ENCODE data around the gene MAP3K12. TPM values are rescaled to one million over a fixed set of nuclear protein-coding genes. Genes with fewer than 3 reads are reported as not detected.

Gene MAP3K12
- total RNA-seq, 1 experiment from 2014 or later, result 14.7 TPM

DNA sequence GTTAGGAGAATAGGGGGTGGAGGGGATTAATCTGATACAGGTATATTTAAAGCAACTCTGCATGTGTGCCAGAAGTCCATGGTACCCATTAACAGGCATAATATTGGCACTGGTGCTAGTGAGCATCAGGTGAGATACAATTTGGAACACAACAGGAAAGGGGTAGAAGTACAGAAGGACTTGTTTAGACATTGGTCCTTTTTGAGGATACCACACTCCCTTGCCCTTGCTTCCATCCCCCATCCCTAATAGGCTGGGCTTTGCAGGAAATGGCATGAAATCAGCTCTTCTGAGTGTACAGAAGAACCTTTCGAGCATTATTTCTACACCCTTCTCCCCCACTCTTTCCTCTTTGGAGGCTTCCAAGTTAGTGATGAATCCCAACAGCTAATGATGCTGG is 31.0 kb downstream of the MAP3K12 start:
- peaks cover 89% of the 10 kb centered on the region for H3F3A ChIP-seq (ENCODE audit: insufficient read depth, low read depth)
- no peak overlapping the region for H3K4me3 ChIP-seq
- POLR2A ChIA-PET (ENCODE audit: unreplicated experiment), result no interaction called here
- intact Hi-C loops (cut with micrococcal nuclease; ENCODE audit: unreplicated experiment), result no loop called here
- H2AFZ ChIP-seq, result no peak overlapping the region
- BruUV-seq (replicated peaks), result no TSS peak
- H3K9me2 ChIP-seq (ENCODE audit: insufficient read depth), result no peaks in the 10 kb centered on the region
- TF ChIP-seq, protein P1, sequence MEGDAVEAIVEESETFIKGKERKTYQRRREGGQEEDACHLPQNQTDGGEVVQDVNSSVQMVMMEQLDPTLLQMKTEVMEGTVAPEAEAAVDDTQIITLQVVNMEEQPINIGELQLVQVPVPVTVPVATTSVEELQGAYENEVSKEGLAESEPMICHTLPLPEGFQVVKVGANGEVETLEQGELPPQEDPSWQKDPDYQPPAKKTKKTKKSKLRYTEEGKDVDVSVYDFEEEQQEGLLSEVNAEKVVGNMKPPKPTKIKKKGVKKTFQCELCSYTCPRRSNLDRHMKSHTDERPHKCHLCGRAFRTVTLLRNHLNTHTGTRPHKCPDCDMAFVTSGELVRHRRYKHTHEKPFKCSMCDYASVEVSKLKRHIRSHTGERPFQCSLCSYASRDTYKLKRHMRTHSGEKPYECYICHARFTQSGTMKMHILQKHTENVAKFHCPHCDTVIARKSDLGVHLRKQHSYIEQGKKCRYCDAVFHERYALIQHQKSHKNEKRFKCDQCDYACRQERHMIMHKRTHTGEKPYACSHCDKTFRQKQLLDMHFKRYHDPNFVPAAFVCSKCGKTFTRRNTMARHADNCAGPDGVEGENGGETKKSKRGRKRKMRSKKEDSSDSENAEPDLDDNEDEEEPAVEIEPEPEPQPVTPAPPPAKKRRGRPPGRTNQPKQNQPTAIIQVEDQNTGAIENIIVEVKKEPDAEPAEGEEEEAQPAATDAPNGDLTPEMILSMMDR (conservative IDR thresholded peaks at IDR 0.05), result no peak
- TF ChIP-seq EZH2 (IDR thresholded peaks at IDR 0.05; ENCODE audit: low read depth), result no peak
- DNase-seq, result no peak
- H3K9me3 ChIP-seq (ENCODE audit: insufficient read depth, low read depth), result no peaks in the 10 kb centered on the region
- H3K79me2 ChIP-seq (ENCODE audit: low read depth), result peaks cover 47% of the 10 kb centered on the region; the same call in 1 of the 2 replicates
- peaks cover 90% of the 10 kb centered on the region for H4K20me1 ChIP-seq (ENCODE audit: insufficient read depth)
- no peak overlapping the region for H3K4me2 ChIP-seq
- H3K27ac ChIP-seq, result no peak overlapping the region
- H3K4me1 ChIP-seq (replicated peaks; ENCODE audit: insufficient read depth), result no peaks in the 10 kb centered on the region
- CTCF ChIA-PET, result no interaction called here
- no peaks in the 10 kb centered on the region for H3K27me3 ChIP-seq (ENCODE audit: insufficient read depth, low read depth)
- H3K36me3 ChIP-seq (ENCODE audit: low read depth), result peaks cover 75% of the 10 kb centered on the region

DNA sequence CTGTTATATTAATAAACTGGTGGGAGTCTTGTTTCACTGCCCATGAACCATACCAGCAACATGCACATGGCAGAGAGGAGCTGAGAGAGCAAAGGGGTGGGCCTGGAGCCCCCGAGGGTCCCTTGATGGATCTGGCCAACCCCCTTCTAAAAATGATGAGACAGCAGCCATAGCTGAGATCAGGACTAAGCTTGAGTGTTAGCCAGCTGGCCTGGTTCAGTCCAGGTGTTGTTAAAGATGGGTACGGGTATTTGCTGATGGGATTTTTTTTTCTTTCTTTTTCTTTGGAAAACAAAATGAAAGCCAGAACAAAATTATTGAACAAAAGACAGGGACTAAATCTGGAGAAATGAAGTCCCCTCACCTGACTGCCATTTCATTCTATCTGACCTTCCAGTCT is 31.4 kb downstream of the MAP3K12 start:
- no peaks in the 10 kb centered on the region for H3K27me3 ChIP-seq (ENCODE audit: insufficient read depth, low read depth)
- BruUV-seq (replicated peaks), result TSS peak; percentile 4
- peaks cover 47% of the 10 kb centered on the region; the same call in 1 of the 2 replicates for H3K79me2 ChIP-seq (ENCODE audit: low read depth)
- no peak overlapping the region for H3K4me3 ChIP-seq
- CTCF ChIA-PET, result interaction anchor here (0.6 kb wide), 1 partner anchor 23 kb away, joined by 7 read pairs; no protein-coding TSS in a partner anchor
- no peaks in the 10 kb centered on the region for H3K9me3 ChIP-seq (ENCODE audit: insufficient read depth, low read depth)
- H4K20me1 ChIP-seq (ENCODE audit: insufficient read depth), result peaks cover 90% of the 10 kb centered on the region
- H3K27ac ChIP-seq, result no peak overlapping the region
- intact Hi-C loops (cut with micrococcal nuclease; ENCODE audit: unreplicated experiment), result no loop called here
- H3K36me3 ChIP-seq (ENCODE audit: low read depth), result peaks cover 75% of the 10 kb centered on the region
- POLR2A ChIA-PET (ENCODE audit: unreplicated experiment), result interaction anchor here (0.6 kb wide), 1 partner anchor 85 kb away, joined by 4 read pairs; no protein-coding TSS in a partner anchor
- H3K4me2 ChIP-seq, result no peak overlapping the region
- no peaks in the 10 kb centered on the region for H3K4me1 ChIP-seq (replicated peaks; ENCODE audit: insufficient read depth)
- TF ChIP-seq, protein P1 (conservative IDR thresholded peaks at IDR 0.05), result no peak
- no peak for TF ChIP-seq EZH2 (IDR thresholded peaks at IDR 0.05; ENCODE audit: low read depth)
- H2AFZ ChIP-seq, result no peak overlapping the region
- no peak for DNase-seq
- peaks cover 88% of the 10 kb centered on the region for H3F3A ChIP-seq (ENCODE audit: insufficient read depth, low read depth)
- H3K9me2 ChIP-seq (ENCODE audit: insufficient read depth), result no peaks in the 10 kb centered on the region

DNA sequence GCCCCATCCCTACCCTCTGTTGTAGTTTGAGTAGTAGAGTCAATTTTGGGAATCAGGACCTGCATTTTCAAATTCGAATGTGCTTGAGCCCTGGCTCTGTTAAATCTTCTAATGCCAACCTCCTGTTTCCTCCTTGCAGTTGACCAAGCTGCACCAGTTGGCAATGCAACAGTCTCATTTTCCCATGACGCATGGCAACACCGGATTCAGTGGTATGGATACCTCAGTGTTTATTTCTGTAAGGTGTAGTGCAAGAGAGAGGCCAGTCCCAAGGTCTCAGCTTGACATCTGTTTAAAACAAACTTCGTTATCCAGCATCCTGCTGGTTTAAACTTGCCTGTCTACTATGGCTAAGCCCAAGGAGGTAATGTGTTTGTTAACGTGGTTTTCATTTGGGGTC is 32.2 kb downstream of the MAP3K12 start:
- ChIA-PET POLR2A (ENCODE audit: unreplicated experiment) (no interaction called here), CTCF (no interaction called here)
- no peak overlapping the region for H3K4me2 ChIP-seq
- H3F3A ChIP-seq (ENCODE audit: insufficient read depth, low read depth), result peaks cover 88% of the 10 kb centered on the region
- intact Hi-C loops (cut with micrococcal nuclease; ENCODE audit: unreplicated experiment), result no loop called here
- H3K27ac ChIP-seq, result no peak overlapping the region
- TF ChIP-seq, protein P1 (conservative IDR thresholded peaks at IDR 0.05), result no peak
- no peak for TF ChIP-seq EZH2 (IDR thresholded peaks at IDR 0.05; ENCODE audit: low read depth)
- H2AFZ ChIP-seq, result no peak overlapping the region
- peaks cover 75% of the 10 kb centered on the region for H3K36me3 ChIP-seq (ENCODE audit: low read depth)
- no peaks in the 10 kb centered on the region for H3K27me3 ChIP-seq (ENCODE audit: insufficient read depth, low read depth)
- H3K9me3 ChIP-seq (ENCODE audit: insufficient read depth, low read depth), result no peaks in the 10 kb centered on the region
- peaks cover 92% of the 10 kb centered on the region for H4K20me1 ChIP-seq (ENCODE audit: insufficient read depth)
- no TSS peak for BruUV-seq (replicated peaks)
- no peaks in the 10 kb centered on the region for H3K4me1 ChIP-seq (replicated peaks; ENCODE audit: insufficient read depth)
- no peak overlapping the region for H3K4me3 ChIP-seq
- no peaks in the 10 kb centered on the region for H3K9me2 ChIP-seq (ENCODE audit: insufficient read depth)
- no peak for DNase-seq
- peaks cover 48% of the 10 kb centered on the region; the same call in 1 of the 2 replicates for H3K79me2 ChIP-seq (ENCODE audit: low read depth)

Data from PC-9 (cell line).